OCI-LY7 (cell line): ENCODE measurements around the gene NRG4. TPM values are rescaled to one million over a fixed set of nuclear protein-coding genes. Genes with fewer than 3 reads are reported as not detected.

Experiments used
- BruUV-seq: library from RNA; stranded (reverse); fragments of 400-500 nt; replicated peaks from 2 replicates; lab custom pipeline; 2021; lab: Mats Ljungman, UMichigan
- CTCF ChIA-PET: fragments of 300-600 bp; sonication (Branson Sonifier 250); formaldehyde crosslinking; loops from one replicate; lab custom pipeline; 2022; ENCODE audit warnings: antibody characterized with exemption; ENCODE audit not compliant: unreplicated experiment; lab: Charles Lee
- POLR2A ChIA-PET: fragments of 300-600 bp; sonication (Branson Sonifier 250); formaldehyde crosslinking; loops from one replicate; lab custom pipeline; 2022; ENCODE audit warnings: antibody characterized with exemption; lab: Charles Lee
- DNase-seq: peaks from one replicate; pipeline ENCODE4 v3.0.0-alpha.2; 2015; ENCODE audit warnings: low spot score
- H2AFZ ChIP-seq: fragments of 200-600 bp; sonication (generic), shearing (Covaris generic); 2 replicates; pipeline ENCODE4 v1.6.1; 2014; ENCODE audit warnings: mild to moderate bottlenecking, antibody characterized with exemption, low read length, moderate library complexity
- H3K27ac ChIP-seq: fragments of 200-600 bp; sonication (generic); 2 replicates; pipeline ENCODE4 v1.5.1; 2014; ENCODE audit warnings: mixed run types, low read depth, mild to moderate bottlenecking, moderate library complexity, low read length, inconsistent platforms; ENCODE audit not compliant: poor library complexity, severe bottlenecking
- H3K36me3 ChIP-seq: fragments of 200-600 bp; sonication (generic); 2 replicates; pipeline ENCODE4 v1.6.1; 2014; ENCODE audit warnings: mild to moderate bottlenecking, antibody characterized with exemption, low read length, moderate library complexity, mixed read lengths; ENCODE audit not compliant: insufficient read depth
- H3K4me1 ChIP-seq: fragments of 200-600 bp; sonication (generic); 2 replicates; pipeline ENCODE4 v1.5.1; 2014; ENCODE audit warnings: mild to moderate bottlenecking, low read length; ENCODE audit not compliant: insufficient read depth, poor library complexity, severe bottlenecking
- H3K4me2 ChIP-seq: fragments of 200-600 bp; sonication (generic); 2 replicates; pipeline ENCODE4 v1.6.1; 2014; ENCODE audit warnings: mild to moderate bottlenecking, low read length
- H3K4me3 ChIP-seq: fragments of 200-600 bp; sonication (generic); 2 replicates; pipeline ENCODE4 v1.5.1; 2014; ENCODE audit warnings: mild to moderate bottlenecking, low read depth, low read length; ENCODE audit not compliant: poor library complexity, severe bottlenecking
- H3K79me2 ChIP-seq: fragments of 200-600 bp; sonication (generic); 2 replicates; pipeline ENCODE4 v1.6.1; 2016; ENCODE audit warnings: low read depth, mild to moderate bottlenecking, low read length, moderate library complexity, mixed read lengths; ENCODE audit not compliant: insufficient read depth
- H3K9me2 ChIP-seq: fragments of 200-600 bp; sonication (generic); 2 replicates; pipeline ENCODE4 v1.6.1; 2016; ENCODE audit warnings: mild to moderate bottlenecking, low read length, mixed read lengths; ENCODE audit not compliant: insufficient read depth
- H3K9me3 ChIP-seq: fragments of 200-600 bp; sonication (generic); 2 replicates; pipeline ENCODE4 v1.6.1; 2014; ENCODE audit warnings: mild to moderate bottlenecking, mixed run types, low read length, mixed read lengths
- H4K20me1 ChIP-seq: fragments of 200-600 bp; sonication (generic); 2 replicates; pipeline ENCODE4 v1.6.1; 2014; ENCODE audit warnings: mild to moderate bottlenecking, antibody characterized with exemption, low read length, moderate library complexity, mixed read lengths; ENCODE audit not compliant: insufficient read depth
- EZH2phosphoT487 ChIP-seq: fragments of 200-600 bp; sonication (generic); IDR thresholded peaks from 2 replicates; pipeline ENCODE4 v1.6.1; 2018; ENCODE audit warnings: low read depth, borderline replicate concordance, mild to moderate bottlenecking, mixed run types, antibody characterized with exemption, low read length, moderate library complexity, mixed read lengths
- intact Hi-C: fragments of 100-400 bp; cut with micrococcal nuclease; formaldehyde crosslinking; loops from one replicate; pipeline ENCODE4 v1.10.0; 2022; ENCODE audit not compliant: unreplicated experiment
- total RNA-seq, 2 experiments: library from RNA; depleted of rRNA in 1 of 2; stranded (reverse); fragments of >200 nt in 1 of 2; shearing (Covaris generic) in 1 of 2; gene quantifications; 2 replicates each; pipeline ENCODE4 v1.2.3, GENCODE V29; 2014 to 2022
- TF ChIP-seq, protein P1 (sequence below): fragments of 200-600 bp; sonication (generic); conservative IDR thresholded peaks from 2 replicates; pipeline ENCODE4 v1.5.1; 2014; ENCODE audit warnings: mild to moderate bottlenecking, antibody characterized with exemption, low read length, moderate library complexity, mixed read lengths

Gene NRG4
- total RNA-seq, 2 experiments from 2014 or later, result not detected

DNA sequence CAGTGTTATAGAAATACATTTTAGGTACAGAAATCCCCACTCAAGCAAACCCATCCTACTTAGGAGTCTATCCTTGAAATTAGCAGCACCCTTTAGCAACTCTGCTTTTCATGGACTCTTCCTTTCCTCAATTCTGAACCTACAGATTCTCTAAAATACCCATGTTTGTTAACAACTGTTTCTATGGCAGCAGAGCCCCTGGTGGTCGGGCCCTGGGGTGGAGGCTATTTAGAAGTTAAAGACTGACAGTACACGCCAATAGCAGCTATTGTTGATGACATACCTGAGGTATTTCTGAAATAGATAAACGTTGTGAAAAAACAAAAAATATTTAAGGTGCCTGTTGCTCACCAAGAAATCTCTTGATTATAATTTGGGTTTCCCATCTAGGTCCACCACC, 23.4 kb upstream of the NRG4 start:
- no peaks in the 10 kb centered on the region for H3K4me1 ChIP-seq
- H3K27ac ChIP-seq, result no peak overlapping the region
- ChIA-PET POLR2A (interaction anchor here (0.5 to 0.6 kb wide), 2 partner anchors 29 to 54 kb away, joined by 3 read pairs; no protein-coding TSS in a partner anchor), CTCF (interaction anchor here (0.5 kb wide), 1 partner anchor 416 kb away, joined by 3 read pairs; no protein-coding TSS in a partner anchor)
- no peaks in the 10 kb centered on the region for H3K36me3 ChIP-seq
- H3K9me2 ChIP-seq, result no peaks in the 10 kb centered on the region
- no peaks in the 10 kb centered on the region for H3K79me2 ChIP-seq
- no peaks in the 10 kb centered on the region for H4K20me1 ChIP-seq
- BruUV-seq, result no TSS peak
- H2AFZ ChIP-seq, result no peak overlapping the region
- H3K9me3 ChIP-seq, result no peaks in the 10 kb centered on the region
- H3K4me3 ChIP-seq, result no peak overlapping the region
- DNase-seq, result no peak
- TF ChIP-seq, protein P1, sequence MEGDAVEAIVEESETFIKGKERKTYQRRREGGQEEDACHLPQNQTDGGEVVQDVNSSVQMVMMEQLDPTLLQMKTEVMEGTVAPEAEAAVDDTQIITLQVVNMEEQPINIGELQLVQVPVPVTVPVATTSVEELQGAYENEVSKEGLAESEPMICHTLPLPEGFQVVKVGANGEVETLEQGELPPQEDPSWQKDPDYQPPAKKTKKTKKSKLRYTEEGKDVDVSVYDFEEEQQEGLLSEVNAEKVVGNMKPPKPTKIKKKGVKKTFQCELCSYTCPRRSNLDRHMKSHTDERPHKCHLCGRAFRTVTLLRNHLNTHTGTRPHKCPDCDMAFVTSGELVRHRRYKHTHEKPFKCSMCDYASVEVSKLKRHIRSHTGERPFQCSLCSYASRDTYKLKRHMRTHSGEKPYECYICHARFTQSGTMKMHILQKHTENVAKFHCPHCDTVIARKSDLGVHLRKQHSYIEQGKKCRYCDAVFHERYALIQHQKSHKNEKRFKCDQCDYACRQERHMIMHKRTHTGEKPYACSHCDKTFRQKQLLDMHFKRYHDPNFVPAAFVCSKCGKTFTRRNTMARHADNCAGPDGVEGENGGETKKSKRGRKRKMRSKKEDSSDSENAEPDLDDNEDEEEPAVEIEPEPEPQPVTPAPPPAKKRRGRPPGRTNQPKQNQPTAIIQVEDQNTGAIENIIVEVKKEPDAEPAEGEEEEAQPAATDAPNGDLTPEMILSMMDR, result no peak
- TF ChIP-seq EZH2phosphoT487, result no peak
- no peak overlapping the region for H3K4me2 ChIP-seq
- intact Hi-C loops, result no loop called here

DNA sequence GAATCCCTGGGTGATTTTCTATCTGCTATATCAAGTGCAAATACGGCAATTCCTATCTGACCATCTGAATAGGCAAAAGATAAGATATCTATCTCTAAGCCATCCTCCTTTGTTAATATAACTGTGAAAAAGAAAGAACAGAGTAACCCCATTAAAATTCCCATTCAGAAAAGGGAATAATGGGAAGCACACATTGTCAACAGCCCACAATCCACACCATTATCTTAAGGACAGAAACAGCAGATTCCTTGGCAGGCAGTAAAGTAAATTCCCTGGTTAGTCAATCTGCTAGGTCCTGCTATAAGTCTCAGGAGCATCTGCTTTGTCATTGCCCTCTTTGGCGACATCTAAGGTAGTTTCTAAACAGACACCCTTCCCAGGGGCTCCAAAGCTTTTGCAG, 21.9 kb upstream of the NRG4 start:
- H3K4me2 ChIP-seq, result no peak overlapping the region
- intact Hi-C loops, result no loop called here
- BruUV-seq, result no TSS peak
- no peaks in the 10 kb centered on the region for H3K4me1 ChIP-seq
- H3K27ac ChIP-seq, result no peak overlapping the region
- H3K79me2 ChIP-seq, result no peaks in the 10 kb centered on the region
- POLR2A ChIA-PET, result no interaction called here
- H2AFZ ChIP-seq, result no peak overlapping the region
- H3K4me3 ChIP-seq, result no peak overlapping the region
- no peaks in the 10 kb centered on the region for H4K20me1 ChIP-seq
- no peaks in the 10 kb centered on the region for H3K36me3 ChIP-seq
- no peak for DNase-seq
- TF ChIP-seq EZH2phosphoT487, result no peak
- TF ChIP-seq, protein P1, result no peak
- no peaks in the 10 kb centered on the region for H3K9me2 ChIP-seq
- H3K9me3 ChIP-seq, result no peaks in the 10 kb centered on the region
- CTCF ChIA-PET, result no interaction called here

DNA sequence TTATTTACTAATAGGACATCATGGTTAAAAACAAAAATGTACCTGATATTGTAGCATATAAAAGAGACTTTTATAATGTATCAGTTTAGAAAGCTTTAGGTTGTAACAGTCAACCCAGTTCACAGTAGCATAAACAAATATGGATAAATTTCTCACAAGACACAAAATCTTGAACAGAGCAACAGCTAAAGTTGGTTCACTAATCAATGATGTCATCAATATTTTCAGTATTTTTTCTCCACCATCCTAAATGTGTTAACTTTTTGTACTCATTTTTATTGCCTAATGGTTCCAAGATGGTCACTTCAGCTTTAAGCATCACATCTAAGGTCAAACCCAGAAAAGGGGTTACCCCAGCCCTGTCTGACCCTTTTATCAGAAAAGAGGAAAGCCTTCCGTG, 21.2 kb upstream of the NRG4 start:
- intact Hi-C loops, result no loop called here
- POLR2A ChIA-PET, result no interaction called here
- TF ChIP-seq, protein P1, result no peak
- TF ChIP-seq EZH2phosphoT487, result no peak

More for the DNA sequence above, 21.2 kb upstream of the NRG4 start:
- no peak for DNase-seq
- CTCF ChIA-PET, result no interaction called here
- H3K36me3 ChIP-seq, result no peaks in the 10 kb centered on the region
- no peaks in the 10 kb centered on the region for H3K9me2 ChIP-seq
- no peaks in the 10 kb centered on the region for H3K79me2 ChIP-seq
- H3K4me3 ChIP-seq, result no peak overlapping the region
- H3K27ac ChIP-seq, result no peak overlapping the region
- no peaks in the 10 kb centered on the region for H3K4me1 ChIP-seq
- H4K20me1 ChIP-seq, result no peaks in the 10 kb centered on the region
- H2AFZ ChIP-seq, result no peak overlapping the region
- BruUV-seq, result no TSS peak
- no peaks in the 10 kb centered on the region for H3K9me3 ChIP-seq
- no peak overlapping the region for H3K4me2 ChIP-seq
